ENCODE measurements around the gene DPEP3.
A peak's percentile ranks its signal among the peaks of the same experiment; 100 is the strongest.
"Not testable (repeated sequence)": the region's sequence is repeated elsewhere in the genome, so short reads cannot be mapped to it uniquely, and the experiment has no call there.

DPEP3 gene

GRCh38 chr16:67995423-67995822, 15.1 kb upstream of the DPEP3 start:
- Histone ChIP-seq H3K9me3 (peaks cover 9% of the 10 kb centered on the region; the same call in 1 of the 2 replicates), H3K4me2 (no peak overlapping the region), H3K4me1 (peaks cover 58% of the 10 kb centered on the region), H3K27ac (no peak overlapping the region), H4K20me1 (no peaks in the 10 kb centered on the region), H3K27me3 (no peaks in the 10 kb centered on the region), H3K9ac (no peak overlapping the region), H3K36me3 (no peaks in the 10 kb centered on the region), H3K4me3 (no peak overlapping the region)
- no peak for TF ChIP-seq Cebpa-rat (IDR thresholded peaks at IDR 0.05)

GRCh38 chr16:67994040-67994408, 13.7 kb upstream of the DPEP3 start:
- Histone ChIP-seq H3K4me2 (peak overlapping the region; percentile 88), H3K4me1 (peaks cover 44% of the 10 kb centered on the region), H3K27ac (peak overlapping the region; percentile 79), H3K9ac (peak overlapping the region; percentile 39), H3K4me3 (peak overlapping the region; percentile 55)
- not testable (repeated sequence) for H4K20me1 ChIP-seq, H3K27me3 ChIP-seq, H3K9me3 ChIP-seq, H3K36me3 ChIP-seq

- no peaks in the 10 kb centered on the region for H3K27me3 ChIP-seq
- no peak for TF ChIP-seq Cebpa-rat (IDR thresholded peaks at IDR 0.05)
- H3K9me3 ChIP-seq: peaks cover 8% of the 10 kb centered on the region; the same call in 1 of the 2 replicates
- peak overlapping the region; percentile 88 for H3K4me2 ChIP-seq
- peak overlapping the region; percentile 55 for H3K4me3 ChIP-seq
- peak overlapping the region; percentile 39 for H3K9ac ChIP-seq
- H3K27ac ChIP-seq: peak overlapping the region; percentile 79
- H4K20me1 ChIP-seq: no peaks in the 10 kb centered on the region
- peaks cover 38% of the 10 kb centered on the region for H3K4me1 ChIP-seq
- no peaks in the 10 kb centered on the region for H3K36me3 ChIP-seq
These were observed 13.1 kb upstream of the DPEP3 start for GRCh38 chr16:67993207-67994039.

DNA sequence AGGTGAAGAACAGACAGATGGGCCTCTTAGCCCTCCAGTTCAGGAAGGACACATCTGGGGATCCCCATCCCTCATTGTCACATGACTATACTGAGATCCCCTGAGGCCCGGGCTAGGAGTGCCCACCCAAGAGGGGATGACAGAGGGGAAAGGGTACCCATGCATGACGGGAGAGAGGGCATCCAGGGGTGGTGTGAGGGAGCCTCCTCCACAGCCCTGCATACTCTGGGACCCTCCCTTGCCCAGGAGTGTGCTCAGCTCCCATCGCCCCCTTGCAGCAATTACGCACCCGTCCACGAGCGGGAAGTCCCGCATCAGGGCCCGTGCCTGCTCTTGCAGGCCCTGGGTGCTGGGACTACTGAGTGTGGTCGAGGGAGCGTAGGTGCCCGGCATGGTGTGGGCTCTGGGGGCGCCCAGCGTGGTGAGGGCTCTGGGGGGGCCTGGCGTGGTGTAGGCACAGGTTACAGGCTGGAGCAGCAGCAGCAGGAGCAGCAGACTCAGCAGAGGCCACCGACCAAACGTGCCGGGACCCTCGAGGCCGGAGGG, 12.4 kb upstream of the DPEP3 start:
- peak overlapping the region; percentile 79 for H3K27ac ChIP-seq
- TF ChIP-seq Cebpa-rat (IDR thresholded peaks at IDR 0.05): no peak
- no peaks in the 10 kb centered on the region for H3K36me3 ChIP-seq
- peak overlapping the region; percentile 88 for H3K4me2 ChIP-seq
- H3K9ac ChIP-seq: no peak overlapping the region
- peaks cover under 1% of the 10 kb centered on the region; the same call in 1 of the 2 replicates for H3K9me3 ChIP-seq
- no peaks in the 10 kb centered on the region for H3K27me3 ChIP-seq
- H3K4me1 ChIP-seq: peaks cover 34% of the 10 kb centered on the region
- H4K20me1 ChIP-seq: no peaks in the 10 kb centered on the region
- H3K4me3 ChIP-seq: no peak overlapping the region

GRCh38 chr16:67990018-67990386, 9.7 kb upstream of the DPEP3 start:
- no peaks in the 10 kb centered on the region for H3K36me3 ChIP-seq
- no peak overlapping the region for H3K9ac ChIP-seq
- H3K4me1 ChIP-seq: peaks cover 54% of the 10 kb centered on the region
- H3K27ac ChIP-seq: no peak overlapping the region
- no peak overlapping the region for H3K4me3 ChIP-seq
- H3K9me3 ChIP-seq: no peaks in the 10 kb centered on the region
- no peaks in the 10 kb centered on the region for H3K27me3 ChIP-seq
- H3K4me2 ChIP-seq: no peak overlapping the region
- no peak for TF ChIP-seq Cebpa-rat (IDR thresholded peaks at IDR 0.05)
- H4K20me1 ChIP-seq: no peaks in the 10 kb centered on the region

- Histone ChIP-seq H3K36me3 (no peaks in the 10 kb centered on the region), H3K4me1 (peaks cover 54% of the 10 kb centered on the region), H3K4me2 (no peak overlapping the region), H3K27me3 (no peaks in the 10 kb centered on the region), H3K27ac (no peak overlapping the region), H3K4me3 (no peak overlapping the region), H3K9me3 (no peaks in the 10 kb centered on the region), H3K9ac (no peak overlapping the region), H4K20me1 (no peaks in the 10 kb centered on the region)
- no peak for TF ChIP-seq Cebpa-rat (IDR thresholded peaks at IDR 0.05)
These were observed 9.2 kb upstream of the DPEP3 start for GRCh38 chr16:67989322-67990017.

DNA sequence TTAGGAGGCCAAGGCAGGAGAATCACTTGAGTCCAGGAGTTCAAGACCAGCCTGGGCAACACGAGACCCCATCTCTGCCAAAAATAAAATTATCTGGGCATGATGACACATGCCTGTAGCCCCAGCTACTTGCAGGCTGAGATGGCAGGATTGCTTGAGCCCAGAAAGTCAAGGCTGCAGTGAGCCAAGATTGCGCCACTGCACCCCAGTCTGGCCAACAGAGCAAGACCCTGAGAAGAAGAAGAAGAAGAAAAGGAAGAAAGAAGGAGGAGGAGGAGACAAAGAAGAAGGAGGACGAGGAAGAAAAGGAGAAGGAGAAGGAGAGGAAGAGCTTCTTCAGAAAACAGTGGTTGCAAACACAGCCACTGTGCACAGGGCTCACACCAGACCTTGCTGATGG, 8.4 kb upstream of the DPEP3 start:
- Histone ChIP-seq H4K20me1 (no peaks in the 10 kb centered on the region), H3K9me3 (no peaks in the 10 kb centered on the region), H3K4me2 (no peak overlapping the region), H3K36me3 (no peaks in the 10 kb centered on the region), H3K27me3 (no peaks in the 10 kb centered on the region), H3K9ac (no peak overlapping the region), H3K27ac (no peak overlapping the region), H3K4me1 (peaks cover 54% of the 10 kb centered on the region), H3K4me3 (no peak overlapping the region)
- TF ChIP-seq Cebpa-rat (IDR thresholded peaks at IDR 0.05): no peak

DNA sequence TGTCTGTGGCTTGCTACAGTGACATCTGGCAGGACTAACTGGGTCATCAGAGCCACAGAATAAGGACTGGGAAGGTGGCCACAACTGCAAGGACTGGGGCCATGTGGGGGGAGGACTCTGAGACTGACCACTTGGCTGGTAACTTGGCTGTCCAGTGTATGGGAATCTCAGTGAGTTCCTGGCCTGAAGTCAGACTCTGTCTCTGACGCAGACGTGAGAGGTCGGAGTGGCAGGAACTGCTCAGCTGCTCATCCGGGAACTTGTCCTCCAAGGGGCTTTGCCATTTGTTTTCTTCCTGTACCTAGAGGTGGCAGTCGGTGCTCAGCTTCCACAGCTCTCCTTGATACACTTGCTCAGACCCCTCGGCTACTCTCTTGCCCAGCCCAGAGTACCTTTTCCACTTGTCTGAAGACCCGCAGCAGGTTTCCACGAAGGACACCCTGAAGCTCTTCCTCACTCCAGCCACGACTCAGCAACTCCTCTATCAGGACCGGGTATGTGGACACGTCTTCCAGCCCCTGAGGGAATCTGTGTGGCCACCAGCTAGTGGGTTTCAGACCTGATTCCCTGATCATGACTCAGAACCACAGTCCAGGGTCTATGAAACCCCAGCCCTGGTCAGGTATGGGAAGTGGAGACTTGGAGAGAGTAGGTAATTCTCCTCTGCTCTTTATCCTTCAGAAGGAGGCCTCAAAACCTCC, 7.3 kb upstream of the DPEP3 start:
- no peak overlapping the region for H3K9ac ChIP-seq
- H3K4me3 ChIP-seq: no peak overlapping the region
- no peaks in the 10 kb centered on the region for H4K20me1 ChIP-seq
- H3K27ac ChIP-seq: no peak overlapping the region
- H3K4me1 ChIP-seq: peaks cover 48% of the 10 kb centered on the region
- H3K4me2 ChIP-seq: no peak overlapping the region
- no peak for TF ChIP-seq Cebpa-rat (IDR thresholded peaks at IDR 0.05)
- no peaks in the 10 kb centered on the region for H3K9me3 ChIP-seq
- no peaks in the 10 kb centered on the region for H3K27me3 ChIP-seq
- no peaks in the 10 kb centered on the region for H3K36me3 ChIP-seq

GRCh38 chr16:67986949-67987348, 6.7 kb upstream of the DPEP3 start:
- no peak overlapping the region for H3K27ac ChIP-seq
- no peak overlapping the region for H3K4me3 ChIP-seq
- no peak overlapping the region for H3K4me2 ChIP-seq
- H3K9ac ChIP-seq: no peak overlapping the region
- peaks cover 41% of the 10 kb centered on the region for H3K4me1 ChIP-seq
- H3K27me3 ChIP-seq: no peaks in the 10 kb centered on the region
- no peaks in the 10 kb centered on the region for H3K9me3 ChIP-seq
- H3K36me3 ChIP-seq: no peaks in the 10 kb centered on the region
- no peak for TF ChIP-seq Cebpa-rat (IDR thresholded peaks at IDR 0.05)
- no peaks in the 10 kb centered on the region for H4K20me1 ChIP-seq
